H9 (cell line): ENCODE data around the gene TRAF3. TPM values are rescaled to one million over a fixed set of nuclear protein-coding genes. Genes with fewer than 3 reads are reported as not detected.
A peak's percentile ranks its signal among the peaks of the same experiment; 100 is the strongest.

Experiments
- DNase-seq: peaks from one replicate; pipeline ENCODE4 v3.0.0-alpha.2; 2017
- H2AFZ ChIP-seq: one replicate; pipeline ENCODE4 v1.6.1; 2013; ENCODE audit warnings: mild to moderate bottlenecking, low read length, control low read depth, moderate library complexity
- H2AK5ac ChIP-seq: 2 replicates; pipeline ENCODE4 v1.6.1; 2013; ENCODE audit warnings: low read length, control low read depth, mixed read lengths; ENCODE audit not compliant: insufficient read length
- H2BK120ac ChIP-seq: one replicate; pipeline ENCODE4 v1.6.1; 2013; ENCODE audit warnings: low read depth, mild to moderate bottlenecking, low read length, control low read depth, inconsistent platforms; ENCODE audit not compliant: poor library complexity, severe bottlenecking
- H2BK12ac ChIP-seq: 2 replicates; pipeline ENCODE4 v1.6.1; 2013; ENCODE audit warnings: low read length, control low read depth, mixed read lengths, low read depth; ENCODE audit not compliant: insufficient read length
- H2BK15ac ChIP-seq: 2 replicates; pipeline ENCODE4 v1.6.1; 2013; ENCODE audit warnings: low read depth, low read length, control low read depth
- H2BK20ac ChIP-seq: one replicate; pipeline ENCODE4 v1.6.1; 2013; ENCODE audit warnings: low read depth, mild to moderate bottlenecking, low read length, control low read depth, inconsistent platforms; ENCODE audit not compliant: poor library complexity, severe bottlenecking
- H2BK5ac ChIP-seq: 2 replicates; pipeline ENCODE4 v1.6.1; 2013; ENCODE audit warnings: low read length, control low read depth, mixed read lengths; ENCODE audit not compliant: insufficient read length
- H3K14ac ChIP-seq: 2 replicates; pipeline ENCODE4 v1.6.1; 2013; ENCODE audit warnings: low read length, control low read depth; ENCODE audit not compliant: insufficient read depth
- H3K18ac ChIP-seq: 2 replicates; pipeline ENCODE4 v1.6.1; 2013; ENCODE audit warnings: low read depth, mild to moderate bottlenecking, mixed read lengths, low read length, control low read depth; ENCODE audit not compliant: insufficient read length
- H3K23ac ChIP-seq: 2 replicates; pipeline ENCODE4 v1.6.1; 2013; ENCODE audit warnings: low read length, control low read depth, mixed read lengths, low read depth; ENCODE audit not compliant: insufficient read length
- H3K23me2 ChIP-seq: 2 replicates; pipeline ENCODE4 v1.6.1; 2013; ENCODE audit warnings: low read depth, mild to moderate bottlenecking, mixed read lengths, low read length, control low read depth; ENCODE audit not compliant: insufficient read length, poor library complexity, severe bottlenecking
- H3K27ac ChIP-seq: 2 replicates; pipeline ENCODE4 v1.5.1; 2013; ENCODE audit warnings: low read length, control low read depth, mixed read lengths, low read depth; ENCODE audit not compliant: insufficient read length
- H3K27me3 ChIP-seq: 2 replicates; pipeline ENCODE4 v1.6.1; 2013; ENCODE audit warnings: low read length, control low read depth, inconsistent platforms; ENCODE audit not compliant: insufficient read depth
- H3K4ac ChIP-seq: 2 replicates; pipeline ENCODE4 v1.6.1; 2013; ENCODE audit warnings: low read depth, mild to moderate bottlenecking, control low read depth, inconsistent platforms, low read length, moderate library complexity
- H3K4me1 ChIP-seq: 2 replicates; pipeline ENCODE4 v1.6.1; 2013; ENCODE audit warnings: low read length, control low read depth, inconsistent platforms; ENCODE audit not compliant: insufficient read depth
- H3K4me2 ChIP-seq: 2 replicates; pipeline ENCODE4 v1.6.1; 2013; ENCODE audit warnings: low read length, control low read depth, mixed read lengths; ENCODE audit not compliant: insufficient read length, insufficient read depth
- H3K56ac ChIP-seq: 2 replicates; pipeline ENCODE4 v1.6.1; 2013; ENCODE audit warnings: low read depth, mild to moderate bottlenecking, mixed read lengths, low read length, control low read depth; ENCODE audit not compliant: insufficient read length
- H3K79me1 ChIP-seq: 2 replicates; pipeline ENCODE4 v1.6.1; 2013; ENCODE audit warnings: low read depth, mild to moderate bottlenecking, moderate library complexity, low read length, control low read depth, inconsistent platforms; ENCODE audit not compliant: insufficient read depth, poor library complexity, severe bottlenecking
- H3K79me2 ChIP-seq: 2 replicates; pipeline ENCODE4 v1.6.1; 2013; ENCODE audit warnings: low read length, control low read depth, inconsistent platforms; ENCODE audit not compliant: insufficient read depth
- H3K9ac ChIP-seq: 2 replicates; pipeline ENCODE4 v1.6.1; 2013; ENCODE audit warnings: low read length, control low read depth, mixed read lengths; ENCODE audit not compliant: insufficient read length; ENCODE audit errors: extremely low read depth
- H3K9me3 ChIP-seq: one replicate; pipeline ENCODE4 v1.6.1; 2013; ENCODE audit warnings: low read depth, low read length, inconsistent platforms; ENCODE audit not compliant: control insufficient read depth
- H3T11ph ChIP-seq: one replicate; pipeline ENCODE4 v1.6.1; 2013; ENCODE audit warnings: mild to moderate bottlenecking, low read length, control low read depth, inconsistent platforms
- H4K20me1 ChIP-seq: one replicate; pipeline ENCODE4 v1.6.1; 2013; ENCODE audit not compliant: control insufficient read depth, insufficient read length, insufficient read depth
- H4K5ac ChIP-seq: 2 replicates; pipeline ENCODE4 v1.6.1; 2013; ENCODE audit warnings: low read depth, mild to moderate bottlenecking, mixed read lengths, low read length, control low read depth; ENCODE audit not compliant: insufficient read length
- H4K8ac ChIP-seq: replicated peaks from 2 replicates; pipeline ENCODE4 v1.6.1; 2013; ENCODE audit warnings: low read length, control low read depth, mixed read lengths, low read depth; ENCODE audit not compliant: insufficient read length
- H4K91ac ChIP-seq: 2 replicates; pipeline ENCODE4 v1.6.1; 2013; ENCODE audit warnings: low read depth, mild to moderate bottlenecking, moderate library complexity, mixed read lengths, low read length, control low read depth; ENCODE audit not compliant: insufficient read length
- H3K27ac Mint-ChIP-seq, 3 experiments: 2 replicates in 2 of 3; 3 replicates in 1 of 3; pipeline ENCODE4 v1.8.0; 2020 to 2021; ENCODE audit warnings: mixed read lengths in 3 of 3, mild to moderate bottlenecking in 1 of 3, moderate library complexity in 1 of 3
- H3K27me3 Mint-ChIP-seq: 2 replicates; pipeline ENCODE4 v1.8.0; 2021; ENCODE audit warnings: low read depth, mild to moderate bottlenecking, moderate library complexity, mixed read lengths
- H3K36me3 Mint-ChIP-seq, 3 experiments: 2 replicates in 2 of 3; 3 replicates in 1 of 3; pipeline ENCODE4 v1.8.0; 2020 to 2021; ENCODE audit warnings: low read depth in 3 of 3, mixed read lengths in 3 of 3; ENCODE audit not compliant: insufficient read depth in 1 of 3
- H3K4me1 Mint-ChIP-seq, 2 experiments: 2 replicates each; pipeline ENCODE4 v1.8.0; 2020; ENCODE audit warnings: mixed read lengths in 2 of 2
- H3K4me3 Mint-ChIP-seq, 2 experiments: 2 replicates in 1 of 2; 3 replicates in 1 of 2; pipeline ENCODE4 v1.8.0; 2020 to 2021; ENCODE audit warnings: mild to moderate bottlenecking in 2 of 2, mixed read lengths in 2 of 2, moderate library complexity in 1 of 2
- H3K9me3 Mint-ChIP-seq, 2 experiments: 2 replicates in 1 of 2; 3 replicates in 1 of 2; pipeline ENCODE4 v1.8.0; 2020; ENCODE audit warnings: mild to moderate bottlenecking in 2 of 2, mixed read lengths in 2 of 2, moderate library complexity in 1 of 2
- CTCF ChIP-seq: fragments of 200-600 bp; sonication (generic); conservative IDR thresholded peaks from 3 replicates; pipeline ENCODE4 v1.8.0; 2021; ENCODE audit warnings: antibody characterized with exemption, mild to moderate bottlenecking
- WGBS: extraction: QIAGEN DNeasy Blood & Tissue Kit; methylation state at CpG from one replicate; pipeline ENCODE4 v1.1.7; 2013; ENCODE audit warnings: missing lambda C conversion rate, low lambda C conversion rate, mixed read lengths; ENCODE audit not compliant: insufficient read length; ENCODE audit errors: extremely low coverage; 5-methylcytosine and 5-hydroxymethylcytosine counted together
- total RNA-seq: library from RNA; stranded (reverse); gene quantifications from 2 replicates; pipeline ENCODE4 v1.2.1, GENCODE V29; 2021

Gene TRAF3
- total RNA-seq, 1 experiment from 2014 or later: 9.6 TPM

- Histone ChIP-seq H3K18ac (no peak overlapping the region), H3K79me2 (peaks cover 2% of the 10 kb centered on the region; the same call in 1 of the 2 replicates), H2AK5ac (no peak overlapping the region), H3K4me2 (no peak overlapping the region), H2BK120ac (no peak overlapping the region), H4K91ac (no peak overlapping the region), H3K23me2 (no peaks in the 10 kb centered on the region), H3K4me1 (peaks cover 10% of the 10 kb centered on the region), H2BK12ac (no peak overlapping the region), H3T11ph (no peak overlapping the region), H3K79me1 (no peaks in the 10 kb centered on the region), H3K27me3 (no peaks in the 10 kb centered on the region), H4K5ac (no peak overlapping the region), H3K56ac (no peak overlapping the region), H4K8ac (no peak overlapping the region), H4K20me1 (no peaks in the 10 kb centered on the region), H2BK5ac (no peak overlapping the region), H3K14ac (no peak overlapping the region), H2BK15ac (no peak overlapping the region), H3K27ac (no peak overlapping the region), H2BK20ac (no peak overlapping the region), H3K4ac (no peak overlapping the region), H2AFZ (no peak overlapping the region), H3K23ac (no peak overlapping the region), H3K9ac (no peak overlapping the region), H3K9me3 (no peaks in the 10 kb centered on the region)
- no CpG with 5 or more reads among the region's 13 CpGs for WGBS
- no peak for DNase-seq
- Mint-ChIP-seq H3K27ac (peak overlapping the region in 2 of 3 experiments; percentile 71 to 75; a peak in 4 of 7 replicates), H3K4me1 (peaks cover 56 to 65% of the 10 kb centered on the region in 2 experiments), H3K36me3 (no peaks in the 10 kb centered on the region), H3K27me3 (no peaks in the 10 kb centered on the region), H3K9me3 (no peaks in the 10 kb centered on the region), H3K4me3 (no peak overlapping the region)
- TF ChIP-seq CTCF: no peak
Measured at GRCh38 chr14:102827716-102828115, 50.5 kb downstream of the TRAF3 start.
